Measurements from ENCODE around the gene CMSS1.

CMSS1 gene

GRCh38 chr3:99910752-99911290 lies 93.2 kb downstream of the CMSS1 start:
- no peak for DNase-seq

- peak; percentile 63 for DNase-seq
These were observed 93.8 kb downstream of the CMSS1 start for GRCh38 chr3:99911433-99911832.

- no peak for DNase-seq
These were observed 98.3 kb downstream of the CMSS1 start for GRCh38 chr3:99915906-99916432.

- DNase-seq, result no peak
These were observed 101.1 kb downstream of the CMSS1 start for GRCh38 chr3:99918715-99919114.

- no peak for DNase-seq
These were observed 102.0 kb downstream of the CMSS1 start for GRCh38 chr3:99919694-99920093.

GRCh38 chr3:99920481-99921376 lies 103.1 kb downstream of the CMSS1 start:
- DNase-seq, result peak; percentile 70

- DNase-seq, result no peak
These were observed 103.7 kb downstream of the CMSS1 start for GRCh38 chr3:99921377-99921695.

- no peak for DNase-seq
These were observed 104.3 kb downstream of the CMSS1 start for GRCh38 chr3:99921986-99922385.

GRCh38 chr3:99923873-99924272 lies 106.2 kb downstream of the CMSS1 start:
- DNase-seq, result no peak

- DNase-seq, result no peak
These were observed 108.0 kb downstream of the CMSS1 start for GRCh38 chr3:99925584-99926230.

GRCh38 chr3:99927671-99928457 lies 110.2 kb downstream of the CMSS1 start:
- no peak for DNase-seq

- DNase-seq, result no peak
These were observed 111.4 kb downstream of the CMSS1 start for GRCh38 chr3:99928771-99929744.

- DNase-seq, result peak; percentile 63
These were observed 112.1 kb downstream of the CMSS1 start for GRCh38 chr3:99929745-99930139.

- no peak for DNase-seq
These were observed 113.4 kb downstream of the CMSS1 start for GRCh38 chr3:99931059-99931458.

- DNase-seq, result no peak
These were observed 116.5 kb downstream of the CMSS1 start for GRCh38 chr3:99933971-99934750.

- DNase-seq, result no peak
These were observed 117.5 kb downstream of the CMSS1 start for GRCh38 chr3:99934975-99935797.

GRCh38 chr3:99938270-99938911 lies 120.7 kb downstream of the CMSS1 start:
- DNase-seq, result no peak

GRCh38 chr3:99939876-99940275 lies 122.2 kb downstream of the CMSS1 start:
- DNase-seq, result no peak

- no peak for DNase-seq
These were observed 122.7 kb downstream of the CMSS1 start for GRCh38 chr3:99940350-99940749.

- DNase-seq, result no peak
These were observed 123.5 kb downstream of the CMSS1 start for GRCh38 chr3:99941211-99941610.

Data from islet precursor cell (in vitro differentiated cells).